A673 (cell line): ENCODE data around the gene SUPT20HL2.

ENCODE experiments used
- EZH2 ChIP-seq: fragments of 200-600 bp; sonication (generic); IDR thresholded peaks from 2 replicates; pipeline ENCODE4 v1.6.1; 2017; ENCODE audit warnings: borderline replicate concordance, low read depth, mild to moderate bottlenecking, mixed read lengths, antibody characterized with exemption, low read length; ENCODE audit not compliant: poor library complexity, severe bottlenecking
- TF ChIP-seq, protein P1 (sequence below): fragments of 300-800, 200-600 bp; sonication (generic); conservative IDR thresholded peaks from 2 replicates; pipeline ENCODE4 v1.5.1; 2017; ENCODE audit warnings: low read depth, mild to moderate bottlenecking, antibody characterized with exemption, low read length, moderate library complexity, mixed read lengths

DNA sequence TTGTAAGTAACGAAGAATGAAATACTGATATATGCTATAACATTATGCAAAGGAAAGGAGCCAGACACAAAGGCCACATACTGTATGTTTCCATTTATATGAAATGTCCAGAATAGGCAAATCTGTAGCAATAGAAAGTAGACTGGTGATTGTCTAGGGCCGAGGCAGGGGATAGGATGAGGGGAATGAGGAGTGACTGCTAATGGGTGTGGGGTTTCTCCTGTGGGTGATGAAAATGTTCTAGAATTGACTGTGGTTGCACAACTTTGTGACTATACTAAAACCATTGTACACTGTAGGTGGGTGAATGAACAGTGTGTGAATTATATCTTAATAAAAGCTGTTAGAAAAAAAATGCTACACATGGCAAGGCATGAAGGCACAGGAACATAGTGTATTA, 26.6 kb upstream of the SUPT20HL2 start:
- TF ChIP-seq, protein P1, sequence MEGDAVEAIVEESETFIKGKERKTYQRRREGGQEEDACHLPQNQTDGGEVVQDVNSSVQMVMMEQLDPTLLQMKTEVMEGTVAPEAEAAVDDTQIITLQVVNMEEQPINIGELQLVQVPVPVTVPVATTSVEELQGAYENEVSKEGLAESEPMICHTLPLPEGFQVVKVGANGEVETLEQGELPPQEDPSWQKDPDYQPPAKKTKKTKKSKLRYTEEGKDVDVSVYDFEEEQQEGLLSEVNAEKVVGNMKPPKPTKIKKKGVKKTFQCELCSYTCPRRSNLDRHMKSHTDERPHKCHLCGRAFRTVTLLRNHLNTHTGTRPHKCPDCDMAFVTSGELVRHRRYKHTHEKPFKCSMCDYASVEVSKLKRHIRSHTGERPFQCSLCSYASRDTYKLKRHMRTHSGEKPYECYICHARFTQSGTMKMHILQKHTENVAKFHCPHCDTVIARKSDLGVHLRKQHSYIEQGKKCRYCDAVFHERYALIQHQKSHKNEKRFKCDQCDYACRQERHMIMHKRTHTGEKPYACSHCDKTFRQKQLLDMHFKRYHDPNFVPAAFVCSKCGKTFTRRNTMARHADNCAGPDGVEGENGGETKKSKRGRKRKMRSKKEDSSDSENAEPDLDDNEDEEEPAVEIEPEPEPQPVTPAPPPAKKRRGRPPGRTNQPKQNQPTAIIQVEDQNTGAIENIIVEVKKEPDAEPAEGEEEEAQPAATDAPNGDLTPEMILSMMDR: no peak
- TF ChIP-seq EZH2: no peak
